HEK293 (cell line): ENCODE measurements around the gene CDAN1.

ENCODE experiments used
- CTCF ChIA-PET: fragments of 350-600 bp; formaldehyde crosslinking; extraction: SDS; loops from one replicate; lab custom pipeline; 2021; ENCODE audit warnings: antibody characterized with exemption; lab: Yijun Ruan, JAX
- POLR2A ChIA-PET: fragments of 300-600 bp; formaldehyde crosslinking; extraction: SDS; loops from one replicate; lab custom pipeline; 2020; ENCODE audit warnings: antibody characterized with exemption, inconsistent platforms; lab: Yijun Ruan, JAX
- H3K27ac ChIP-seq: fragments of 200-500 bp; sonication (Bioruptor generic); 2 replicates; pipeline ENCODE4 v1.5.1; 2014; ENCODE audit warnings: low read depth, low read length, control low read depth, inconsistent platforms; ENCODE audit errors: extremely low read depth
- H3K36me3 ChIP-seq, 2 experiments: fragments of 200-500 bp in 1 of 2; sonication (Bioruptor generic) in 1 of 2; 1 replicate in 1 of 2; 2 replicates in 1 of 2; pipeline ENCODE4 v1.5.1; 2014 to 2017; ENCODE audit warnings: inconsistent platforms in 2 of 2, low read length in 2 of 2; ENCODE audit not compliant: control insufficient read depth in 2 of 2, insufficient read depth in 1 of 2
- H3K4me1 ChIP-seq: fragments of 200-500 bp; sonication (Bioruptor generic); 2 replicates; pipeline ENCODE4 v1.5.1; 2014; ENCODE audit warnings: mild to moderate bottlenecking, low read length, inconsistent platforms; ENCODE audit not compliant: control insufficient read depth, insufficient read depth
- H3K4me3 ChIP-seq: 2 replicates; pipeline ENCODE4 v1.5.1; 2011; ENCODE audit warnings: low read depth, mild to moderate bottlenecking, control low read depth, low read length, moderate library complexity
- H3K9me3 ChIP-seq: fragments of 200-500 bp; sonication (Bioruptor generic); 2 replicates; pipeline ENCODE4 v1.5.1; 2014; ENCODE audit warnings: low read depth, low read length, inconsistent platforms; ENCODE audit not compliant: control insufficient read depth, insufficient read depth
- GLIS1 ChIP-seq: fragments of 450-650 bp; formaldehyde crosslinking; IDR thresholded peaks from 2 replicates; pipeline ENCODE4 v1.5.1; 2016; ENCODE audit warnings: missing biosample characterization, missing genetic modification characterization
- HOXC10 ChIP-seq: sonication (generic); formaldehyde crosslinking; IDR thresholded peaks from 2 replicates; pipeline ENCODE4 v1.8.1; 2023; ENCODE audit warnings: mild to moderate bottlenecking, missing genetic modification reagents
- OSR2 ChIP-seq: fragments of 450-650 bp; formaldehyde crosslinking; IDR thresholded peaks from 2 replicates; pipeline ENCODE4 v1.5.1; 2016; ENCODE audit warnings: missing biosample characterization, missing genetic modification characterization
- SCRT2 ChIP-seq: fragments of 450-650 bp; formaldehyde crosslinking; IDR thresholded peaks from 2 replicates; pipeline ENCODE4 v1.5.1; 2016; ENCODE audit warnings: missing biosample characterization, missing genetic modification characterization
- SP7 ChIP-seq: fragments of 450-650 bp; formaldehyde crosslinking; IDR thresholded peaks from 2 replicates; pipeline ENCODE4 v1.5.1; 2016; ENCODE audit warnings: missing biosample characterization, missing genetic modification characterization
- TRIM28 ChIP-seq: IDR thresholded peaks from 2 replicates; pipeline ENCODE4 v1.6.1; 2011; ENCODE audit warnings: low read length, control low read depth, borderline replicate concordance
- YY2 ChIP-seq: fragments of 450-650 bp; formaldehyde crosslinking; IDR thresholded peaks from 2 replicates; pipeline ENCODE4 v1.5.1; 2016; ENCODE audit warnings: missing biosample characterization, missing genetic modification characterization
- ZBTB20 ChIP-seq: fragments of 450-650 bp; formaldehyde crosslinking; IDR thresholded peaks from 2 replicates; pipeline ENCODE4 v1.5.1; 2016; ENCODE audit warnings: missing biosample characterization, missing genetic modification characterization
- ZBTB8A ChIP-seq: fragments of 450-650 bp; formaldehyde crosslinking; IDR thresholded peaks from 2 replicates; pipeline ENCODE4 v1.5.1; 2016; ENCODE audit warnings: missing biosample characterization, missing genetic modification characterization
- ZNF138 ChIP-seq: fragments of 450-650 bp; formaldehyde crosslinking; IDR thresholded peaks from 2 replicates; pipeline ENCODE4 v1.5.1; 2016; ENCODE audit warnings: missing biosample characterization, missing genetic modification characterization, borderline replicate concordance
- ZNF155 ChIP-seq: fragments of 450-650 bp; formaldehyde crosslinking; IDR thresholded peaks from 2 replicates; pipeline ENCODE4 v1.5.1; 2016; ENCODE audit warnings: missing biosample characterization, missing genetic modification characterization
- ZNF169 ChIP-seq: fragments of 450-650 bp; formaldehyde crosslinking; IDR thresholded peaks from 2 replicates; pipeline ENCODE4 v1.5.1; 2016; ENCODE audit warnings: missing biosample characterization, missing genetic modification characterization
- ZNF248 ChIP-seq: fragments of 450-650 bp; formaldehyde crosslinking; IDR thresholded peaks from 2 replicates; pipeline ENCODE4 v1.5.1; 2017; ENCODE audit warnings: missing biosample characterization, missing genetic modification characterization
- ZNF292 ChIP-seq: fragments of 450-650 bp; formaldehyde crosslinking; IDR thresholded peaks from 2 replicates; pipeline ENCODE4 v1.5.1; 2016; ENCODE audit warnings: low read depth, missing biosample characterization, missing genetic modification characterization, borderline replicate concordance
- ZNF311 ChIP-seq: fragments of 450-650 bp; formaldehyde crosslinking; IDR thresholded peaks from 2 replicates; pipeline ENCODE4 v1.5.1; 2017; ENCODE audit warnings: missing biosample characterization, missing genetic modification characterization, borderline replicate concordance
- ZNF354C ChIP-seq: fragments of 450-650 bp; formaldehyde crosslinking; IDR thresholded peaks from 2 replicates; pipeline ENCODE4 v1.5.1; 2016; ENCODE audit warnings: missing biosample characterization, missing genetic modification characterization, low read depth, borderline replicate concordance
- ZNF366 ChIP-seq: fragments of 450-650 bp; formaldehyde crosslinking; conservative IDR thresholded peaks from 2 replicates; pipeline ENCODE4 v1.5.1; 2016; ENCODE audit warnings: missing biosample characterization, missing genetic modification characterization
- ZNF48 ChIP-seq: fragments of 450-650 bp; formaldehyde crosslinking; IDR thresholded peaks from 2 replicates; pipeline ENCODE4 v1.5.1; 2016; ENCODE audit warnings: missing biosample characterization, missing genetic modification characterization
- ZNF677 ChIP-seq: fragments of 450-650 bp; IDR thresholded peaks from 2 replicates; pipeline ENCODE4 v1.5.0; 2018; ENCODE audit warnings: missing biosample characterization, mild to moderate bottlenecking, missing genetic modification characterization, moderate library complexity
- TF ChIP-seq, protein P1 (sequence below): fragments of 450-650 bp; formaldehyde crosslinking; IDR thresholded peaks from 2 replicates; pipeline ENCODE4 v1.5.1; 2016; ENCODE audit warnings: missing biosample characterization, missing genetic modification characterization, borderline replicate concordance
- TF ChIP-seq, protein P2 (sequence below): fragments of 450-650 bp; formaldehyde crosslinking; IDR thresholded peaks from 2 replicates; pipeline ENCODE4 v1.5.1; 2016; ENCODE audit warnings: missing biosample characterization, missing genetic modification characterization
- TF ChIP-seq, protein P3 (sequence below): fragments of 450-650 bp; formaldehyde crosslinking; IDR thresholded peaks from 2 replicates; pipeline ENCODE4 v1.5.1; 2017; ENCODE audit warnings: missing biosample characterization, missing genetic modification characterization

Gene CDAN1

DNA sequence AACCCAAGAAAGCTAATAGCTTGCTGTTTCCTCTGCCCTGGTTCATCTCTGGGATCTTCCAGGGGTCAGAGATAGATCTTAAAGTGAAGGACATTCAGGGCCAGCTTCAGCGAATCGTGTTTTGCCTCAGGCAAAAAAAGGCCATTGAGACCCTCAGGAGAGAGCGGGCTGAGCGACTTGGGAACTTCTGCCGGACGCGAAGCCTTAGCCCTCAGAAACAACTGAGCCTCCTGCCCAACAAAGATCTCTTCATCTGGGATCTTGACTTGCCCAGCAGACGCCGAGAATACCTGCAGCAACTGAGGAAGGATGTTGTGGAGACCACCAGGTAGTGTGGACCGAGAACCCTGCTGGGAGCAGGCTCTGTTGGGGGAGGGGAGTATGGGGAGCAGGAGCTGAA, 42.5 kb downstream of the CDAN1 start:
- TF ChIP-seq, protein P1, sequence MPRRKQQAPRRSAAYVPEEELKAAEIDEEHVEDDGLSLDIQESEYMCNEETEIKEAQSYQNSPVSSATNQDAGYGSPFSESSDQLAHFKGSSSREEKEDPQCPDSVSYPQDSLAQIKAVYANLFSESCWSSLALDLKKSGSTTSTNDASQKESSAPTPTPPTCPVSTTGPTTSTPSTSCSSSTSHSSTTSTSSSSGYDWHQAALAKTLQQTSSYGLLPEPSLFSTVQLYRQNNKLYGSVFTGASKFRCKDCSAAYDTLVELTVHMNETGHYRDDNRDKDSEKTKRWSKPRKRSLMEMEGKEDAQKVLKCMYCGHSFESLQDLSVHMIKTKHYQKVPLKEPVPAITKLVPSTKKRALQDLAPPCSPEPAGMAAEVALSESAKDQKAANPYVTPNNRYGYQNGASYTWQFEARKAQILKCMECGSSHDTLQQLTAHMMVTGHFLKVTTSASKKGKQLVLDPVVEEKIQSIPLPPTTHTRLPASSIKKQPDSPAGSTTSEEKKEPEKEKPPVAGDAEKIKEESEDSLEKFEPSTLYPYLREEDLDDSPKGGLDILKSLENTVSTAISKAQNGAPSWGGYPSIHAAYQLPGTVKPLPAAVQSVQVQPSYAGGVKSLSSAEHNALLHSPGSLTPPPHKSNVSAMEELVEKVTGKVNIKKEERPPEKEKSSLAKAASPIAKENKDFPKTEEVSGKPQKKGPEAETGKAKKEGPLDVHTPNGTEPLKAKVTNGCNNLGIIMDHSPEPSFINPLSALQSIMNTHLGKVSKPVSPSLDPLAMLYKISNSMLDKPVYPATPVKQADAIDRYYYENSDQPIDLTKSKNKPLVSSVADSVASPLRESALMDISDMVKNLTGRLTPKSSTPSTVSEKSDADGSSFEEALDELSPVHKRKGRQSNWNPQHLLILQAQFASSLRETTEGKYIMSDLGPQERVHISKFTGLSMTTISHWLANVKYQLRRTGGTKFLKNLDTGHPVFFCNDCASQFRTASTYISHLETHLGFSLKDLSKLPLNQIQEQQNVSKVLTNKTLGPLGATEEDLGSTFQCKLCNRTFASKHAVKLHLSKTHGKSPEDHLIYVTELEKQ = no peak
- TF ChIP-seq ZNF366 (tag by site-specific recombination) (no peak), HOXC10 (no peak), TRIM28 (no peak), ZBTB8A (tag by site-specific recombination) (no peak)
- TF ChIP-seq, all 188 proteins: peak for 0
- Histone ChIP-seq H3K27ac (no peak overlapping the region), H3K4me1 (no peaks in the 10 kb centered on the region), H3K36me3 (peaks cover 0 to 30% of the 10 kb centered on the region in 2 experiments; a peak in 1 of 3 replicates), H3K4me3 (no peak overlapping the region), H3K9me3 (no peaks in the 10 kb centered on the region)
- ChIA-PET CTCF (no interaction called here), POLR2A (no interaction called here)

DNA sequence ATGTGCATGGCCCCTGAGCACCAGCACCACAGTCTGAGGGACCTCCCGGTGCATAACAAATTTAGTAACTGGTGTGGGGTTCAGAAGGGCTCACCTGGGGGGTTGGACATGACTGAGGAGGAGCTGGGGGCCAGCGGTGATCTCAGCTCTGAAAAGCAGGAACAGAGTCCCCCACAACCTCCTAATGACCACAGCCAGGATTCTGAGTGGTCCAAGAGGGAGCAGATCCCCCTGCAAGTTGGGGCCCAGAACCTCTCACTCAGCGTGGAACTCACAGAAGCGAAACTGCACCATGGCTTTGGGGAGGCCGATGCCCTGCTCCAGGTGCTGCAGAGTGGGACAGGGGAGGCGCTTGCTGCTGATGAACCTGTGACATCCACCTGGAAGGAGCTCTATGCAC, 43.0 kb downstream of the CDAN1 start:
- POLR2A ChIA-PET = no interaction called here
- peaks cover 0 to 30% of the 10 kb centered on the region in 2 experiments; a peak in 1 of 3 replicates for H3K36me3 ChIP-seq
- no peak overlapping the region for H3K4me3 ChIP-seq
- TF ChIP-seq ZBTB20 (tag by site-specific recombination) = no peak
- no peak for TF ChIP-seq YY2
- TF ChIP-seq ZNF677 (tag by site-specific recombination) = no peak
- TF ChIP-seq ZNF155 = no peak
- TF ChIP-seq, protein P2, sequence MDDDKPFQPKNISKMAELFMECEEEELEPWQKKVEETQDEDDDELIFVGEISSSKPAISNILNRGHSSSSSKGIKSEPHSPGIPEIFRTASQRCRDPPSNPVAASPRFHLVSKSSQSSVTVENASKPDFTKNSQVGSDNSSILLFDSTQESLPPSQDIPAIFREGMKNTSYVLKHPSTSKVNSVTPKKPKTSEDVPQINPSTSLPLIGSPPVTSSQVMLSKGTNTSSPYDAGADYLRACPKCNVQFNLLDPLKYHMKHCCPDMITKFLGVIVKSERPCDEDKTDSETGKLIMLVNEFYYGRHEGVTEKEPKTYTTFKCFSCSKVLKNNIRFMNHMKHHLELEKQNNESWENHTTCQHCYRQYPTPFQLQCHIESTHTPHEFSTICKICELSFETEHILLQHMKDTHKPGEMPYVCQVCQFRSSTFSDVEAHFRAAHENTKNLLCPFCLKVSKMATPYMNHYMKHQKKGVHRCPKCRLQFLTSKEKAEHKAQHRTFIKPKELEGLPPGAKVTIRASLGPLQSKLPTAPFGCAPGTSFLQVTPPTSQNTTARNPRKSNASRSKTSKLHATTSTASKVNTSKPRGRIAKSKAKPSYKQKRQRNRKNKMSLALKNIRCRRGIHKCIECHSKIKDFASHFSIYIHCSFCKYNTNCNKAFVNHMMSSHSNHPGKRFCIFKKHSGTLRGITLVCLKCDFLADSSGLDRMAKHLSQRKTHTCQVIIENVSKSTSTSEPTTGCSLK (tag by site-specific recombination) = no peak
- TF ChIP-seq ZNF354C (tag by site-specific recombination) = no peak
- no peak for TF ChIP-seq ZNF138 (tag by site-specific recombination)
- TF ChIP-seq ZNF311 = no peak
- no peak for TF ChIP-seq ZNF169 (tag by site-specific recombination)
- no peak for TF ChIP-seq ZNF292
- no peak for TF ChIP-seq ZNF248 (tag by site-specific recombination)
- no peak for TF ChIP-seq ZNF48 (tag by site-specific recombination)
- TF ChIP-seq, protein P3, sequence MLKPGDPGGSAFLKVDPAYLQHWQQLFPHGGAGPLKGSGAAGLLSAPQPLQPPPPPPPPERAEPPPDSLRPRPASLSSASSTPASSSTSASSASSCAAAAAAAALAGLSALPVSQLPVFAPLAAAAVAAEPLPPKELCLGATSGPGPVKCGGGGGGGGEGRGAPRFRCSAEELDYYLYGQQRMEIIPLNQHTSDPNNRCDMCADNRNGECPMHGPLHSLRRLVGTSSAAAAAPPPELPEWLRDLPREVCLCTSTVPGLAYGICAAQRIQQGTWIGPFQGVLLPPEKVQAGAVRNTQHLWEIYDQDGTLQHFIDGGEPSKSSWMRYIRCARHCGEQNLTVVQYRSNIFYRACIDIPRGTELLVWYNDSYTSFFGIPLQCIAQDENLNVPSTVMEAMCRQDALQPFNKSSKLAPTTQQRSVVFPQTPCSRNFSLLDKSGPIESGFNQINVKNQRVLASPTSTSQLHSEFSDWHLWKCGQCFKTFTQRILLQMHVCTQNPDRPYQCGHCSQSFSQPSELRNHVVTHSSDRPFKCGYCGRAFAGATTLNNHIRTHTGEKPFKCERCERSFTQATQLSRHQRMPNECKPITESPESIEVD (tag by site-specific recombination) = no peak
- no peak for TF ChIP-seq GLIS1 (tag by site-specific recombination)
- no peak for TF ChIP-seq SCRT2
- TF ChIP-seq SP7 (tag by site-specific recombination) = no peak
- TF ChIP-seq OSR2 (tag by site-specific recombination) = no peak
- H3K27ac ChIP-seq = no peak overlapping the region
- no peaks in the 10 kb centered on the region for H3K4me1 ChIP-seq
- CTCF ChIA-PET = no interaction called here
- H3K9me3 ChIP-seq = no peaks in the 10 kb centered on the region
